ENCODE measurements around the gene ANKDD1B. TPM values are rescaled to one million over a fixed set of nuclear protein-coding genes. Genes with fewer than 3 reads are reported as not detected.

ANKDD1B gene
- total RNA-seq, 6 experiments from 2014 or later, result 0.17 to 0.26 TPM; not detected in 4

- no peaks in the 10 kb centered on the region for H3K9me3 ChIP-seq
- no peaks in the 10 kb centered on the region for H3K4me1 ChIP-seq
- 64% methylated on average over 3 of the region's 3 CpGs for whole genome bisulfite sequencing (ENCODE audit: insufficient coverage, low coverage, low lambda C conversion rate, missing lambda C conversion rate)
- no peaks in the 10 kb centered on the region for H3K27me3 ChIP-seq
- peaks cover 0 to 2% (median 0%) of the 10 kb centered on the region in 4 donors for H3K36me3 ChIP-seq
- peak overlapping the region in 1 of 3 donors; percentile 3 for H3K27ac ChIP-seq
- DNase-seq, result no peak
- intact Hi-C loops (cut with DNase I), result no loop called here
- ATAC-seq, result peak; percentile 6 to 49 (median 37)
- TF ChIP-seq POLR2A (IDR thresholded peaks at IDR 0.05) (no peak), CTCF (IDR thresholded peaks at IDR 0.05) (no peak)
- no peak overlapping the region for H3K4me3 ChIP-seq
These were observed 66.9 kb downstream of the ANKDD1B start for GRCh38 chr5:75678155-75678554.

GRCh38 chr5:75681125-75681830 lies 70.0 kb downstream of the ANKDD1B start:
- WGBS (ENCODE audit: insufficient coverage, low coverage, low lambda C conversion rate, missing lambda C conversion rate), result 4% methylated on average over 2 of the region's 2 CpGs
- Histone ChIP-seq H3K4me1 (no peaks in the 10 kb centered on the region), H3K27me3 (no peaks in the 10 kb centered on the region), H3K27ac (no peak overlapping the region), H3K4me3 (no peak overlapping the region), H3K36me3 (peaks cover 0 to 2% (median 0%) of the 10 kb centered on the region in 4 donors), H3K9me3 (no peaks in the 10 kb centered on the region)
- intact Hi-C loops (cut with DNase I), result no loop called here
- TF ChIP-seq POLR2A (IDR thresholded peaks at IDR 0.05) (no peak), CTCF (IDR thresholded peaks at IDR 0.05) (peak; percentile 73 to 86 (median 79))
- peak; percentile 63 to 76 (median 72) for ATAC-seq
- no peak for DNase-seq

- TF ChIP-seq POLR2A (IDR thresholded peaks at IDR 0.05), result no peak
- no peak for TF ChIP-seq CTCF (IDR thresholded peaks at IDR 0.05)
- WGBS (ENCODE audit: insufficient coverage, low coverage, low lambda C conversion rate, missing lambda C conversion rate), result 97% methylated on average over 11 of the region's 11 CpGs
- Histone ChIP-seq H3K36me3 (peaks cover 0 to 19% (median 6%) of the 10 kb centered on the region in 4 donors), H3K9me3 (no peaks in the 10 kb centered on the region), H3K27me3 (no peaks in the 10 kb centered on the region), H3K27ac (no peak overlapping the region), H3K4me3 (no peak overlapping the region), H3K4me1 (peaks cover 0 to 4% (median 1%) of the 10 kb centered on the region in 4 donors)
- ATAC-seq, result no peak
- intact Hi-C loops (cut with DNase I), result no loop called here
- DNase-seq, result no peak
These were observed 73.9 kb downstream of the ANKDD1B start for GRCh38 chr5:75685141-75685540.

GRCh38 chr5:75686480-75686879 lies 75.2 kb downstream of the ANKDD1B start:
- TF ChIP-seq CTCF (IDR thresholded peaks at IDR 0.05) (no peak), POLR2A (IDR thresholded peaks at IDR 0.05) (no peak)
- intact Hi-C loops (cut with DNase I), result no loop called here
- H3K4me3 ChIP-seq, result no peak overlapping the region
- no peak overlapping the region for H3K27ac ChIP-seq
- no peaks in the 10 kb centered on the region for H3K27me3 ChIP-seq
- no peaks in the 10 kb centered on the region for H3K9me3 ChIP-seq
- ATAC-seq, result no peak
- DNase-seq, result no peak
- peaks cover 0 to 4% (median 1%) of the 10 kb centered on the region in 4 donors for H3K4me1 ChIP-seq
- peaks cover 0 to 20% (median 7%) of the 10 kb centered on the region in 4 donors for H3K36me3 ChIP-seq

All from right lobe of liver (tissue), 6 donors.